GM19035 (cell line): ENCODE measurements around the gene IQCN.
"Not testable (repeated sequence)": the region's sequence is repeated elsewhere in the genome, so short reads cannot be mapped to it uniquely, and the experiment has no call there.

Source experiments
- ATAC-seq: cut with Tn5 transposase; IDR thresholded peaks from one replicate; pipeline ENCODE4 v1.9.1; 2021; ENCODE audit not compliant: unreplicated experiment

IQCN gene

GRCh38 chr19:18218159-18218558 is 56.1 kb downstream of the IQCN start:
- ATAC-seq = no peak

GRCh38 chr19:18216789-18217188 is 57.5 kb downstream of the IQCN start:
- ATAC-seq = no peak

GRCh38 chr19:18214779-18215433 is 59.3 kb downstream of the IQCN start:
- no peak for ATAC-seq

- no peak for ATAC-seq
Observed at GRCh38 chr19:18211683-18212082, 62.6 kb downstream of the IQCN start.

GRCh38 chr19:18209912-18210311 is 64.3 kb downstream of the IQCN start:
- not testable (repeated sequence) for ATAC-seq

- ATAC-seq = no peak
Observed at GRCh38 chr19:18208098-18208951, 65.9 kb downstream of the IQCN start.
